HepG2 (cell line): ENCODE measurements around the gene PLIN5. TPM values are rescaled to one million over a fixed set of nuclear protein-coding genes. Genes with fewer than 3 reads are reported as not detected.

Experiments
- ADNP ChIP-seq: sonication (generic); formaldehyde crosslinking; IDR thresholded peaks from 2 replicates; pipeline ENCODE4 v1.4.0; 2020; ENCODE audit warnings: missing genetic modification reagents
- AGO2 ChIP-seq: fragments of 200-400 bp; formaldehyde crosslinking; optimal IDR thresholded peaks from 2 replicates; pipeline ENCODE3; 2017; ENCODE audit warnings: mild to moderate bottlenecking, low read depth, low read length, moderate library complexity
- ATF7-NPFF ChIP-seq: sonication (generic); formaldehyde crosslinking; IDR thresholded peaks from 2 replicates; pipeline ENCODE4 v1.8.1; 2023; ENCODE audit warnings: mild to moderate bottlenecking, low read depth, missing genetic modification reagents, moderate library complexity
- CBX5 ChIP-seq: sonication (generic); formaldehyde crosslinking; IDR thresholded peaks from 2 replicates; pipeline ENCODE4 v1.4.0; 2020; ENCODE audit warnings: missing genetic modification reagents, borderline replicate concordance
- CREM ChIP-seq, 2 experiments: sonication (generic) in 1 of 2; formaldehyde crosslinking in 1 of 2; IDR thresholded peaks; 2 replicates each; pipeline versions ENCODE4 v1.4.0 to v1.6.1; 2016 to 2020; ENCODE audit warnings: antibody characterized with exemption in 1 of 2, mild to moderate bottlenecking in 1 of 2, missing genetic modification reagents in 1 of 2
- FOSL2 ChIP-seq: sonication (generic); formaldehyde crosslinking; IDR thresholded peaks from 2 replicates; pipeline ENCODE4 v1.4.0; 2020; ENCODE audit warnings: missing genetic modification reagents
- HNRNPK ChIP-seq: fragments of 200-400 bp; formaldehyde crosslinking; IDR thresholded peaks from 2 replicates; pipeline ENCODE4 v1.6.1; 2018; ENCODE audit warnings: low read length, low read depth, moderate library complexity, mild to moderate bottlenecking; ENCODE audit not compliant: poor library complexity, severe bottlenecking
- ONECUT2 ChIP-seq: sonication (generic); formaldehyde crosslinking; IDR thresholded peaks from 2 replicates; pipeline ENCODE4 v1.4.0; 2020; ENCODE audit warnings: missing genetic modification reagents
- PRMT3 ChIP-seq: sonication (generic); formaldehyde crosslinking; IDR thresholded peaks from 2 replicates; pipeline ENCODE4 v1.8.1; 2022; ENCODE audit warnings: low read depth, mild to moderate bottlenecking, moderate library complexity, missing genetic modification reagents, borderline replicate concordance
- SAFB2 ChIP-seq: sonication (generic); formaldehyde crosslinking; IDR thresholded peaks from 2 replicates; pipeline ENCODE4 v1.5.1; 2020; ENCODE audit warnings: missing genetic modification reagents, low read depth, mild to moderate bottlenecking, borderline replicate concordance
- SMARCE1 ChIP-seq: fragments of 450-650 bp; IDR thresholded peaks from 2 replicates; pipeline ENCODE4 v1.6.1; 2017; ENCODE audit warnings: borderline replicate concordance
- SP140L ChIP-seq: sonication (generic); formaldehyde crosslinking; IDR thresholded peaks from 2 replicates; pipeline ENCODE4 v1.4.0; 2020; ENCODE audit warnings: missing genetic modification reagents, borderline replicate concordance
- ZBED4 ChIP-seq: sonication (generic); formaldehyde crosslinking; IDR thresholded peaks from 2 replicates; pipeline ENCODE4 v1.4.0; 2020; ENCODE audit warnings: missing genetic modification reagents, borderline replicate concordance
- polyA plus RNA-seq, 8 experiments: library from polyadenylated mRNA; depleted of rRNA in 3 of 8; stranded (reverse) in 7 of 8; unstranded in 1 of 8; fragments of >200 nt; fragmentation: Illumina TruSeq in 4 of 8; extraction: Trizol in 4 of 8; gene quantifications; 2 replicates each; pipeline versions ENCODE4 v1.2.1 to v1.2.3, GENCODE V29; 2011 to 2016; ENCODE audit warnings: low read depth in 4 of 8, missing spikeins in 1 of 8, mixed read lengths in 1 of 8; ENCODE audit not compliant: insufficient read depth in 1 of 8
- total RNA-seq, 5 experiments: library from RNA; depleted of rRNA; stranded (reverse); fragments of >200 nt; fragmentation: Illumina TruSeq; extraction: Trizol; gene quantifications; 2 replicates each; pipeline ENCODE4 v1.2.3, GENCODE V29; 2016; ENCODE audit warnings: low read depth in 1 of 5
- TF ChIP-seq, protein P1 (sequence below), 2 experiments: sonication (generic) in 1 of 2; formaldehyde crosslinking in 1 of 2; IDR thresholded peaks; 2 replicates each; pipeline versions ENCODE4 v1.4.0 to v1.6.1; 2016 to 2020; ENCODE audit warnings: borderline replicate concordance in 1 of 2, low read depth in 1 of 2, mild to moderate bottlenecking in 1 of 2, missing genetic modification reagents in 1 of 2
- TF ChIP-seq, protein P2 (sequence below): sonication (generic); formaldehyde crosslinking; IDR thresholded peaks from 2 replicates; pipeline ENCODE4 v1.4.0; 2020; ENCODE audit warnings: missing genetic modification reagents

The PLIN5 gene
- total and polyA plus RNA-seq, 2 of the 13 experiments (the other 11 are each of a cell fraction or from before 2014, with no cell fraction given) = 1.8 to 4.8 TPM

DNA sequence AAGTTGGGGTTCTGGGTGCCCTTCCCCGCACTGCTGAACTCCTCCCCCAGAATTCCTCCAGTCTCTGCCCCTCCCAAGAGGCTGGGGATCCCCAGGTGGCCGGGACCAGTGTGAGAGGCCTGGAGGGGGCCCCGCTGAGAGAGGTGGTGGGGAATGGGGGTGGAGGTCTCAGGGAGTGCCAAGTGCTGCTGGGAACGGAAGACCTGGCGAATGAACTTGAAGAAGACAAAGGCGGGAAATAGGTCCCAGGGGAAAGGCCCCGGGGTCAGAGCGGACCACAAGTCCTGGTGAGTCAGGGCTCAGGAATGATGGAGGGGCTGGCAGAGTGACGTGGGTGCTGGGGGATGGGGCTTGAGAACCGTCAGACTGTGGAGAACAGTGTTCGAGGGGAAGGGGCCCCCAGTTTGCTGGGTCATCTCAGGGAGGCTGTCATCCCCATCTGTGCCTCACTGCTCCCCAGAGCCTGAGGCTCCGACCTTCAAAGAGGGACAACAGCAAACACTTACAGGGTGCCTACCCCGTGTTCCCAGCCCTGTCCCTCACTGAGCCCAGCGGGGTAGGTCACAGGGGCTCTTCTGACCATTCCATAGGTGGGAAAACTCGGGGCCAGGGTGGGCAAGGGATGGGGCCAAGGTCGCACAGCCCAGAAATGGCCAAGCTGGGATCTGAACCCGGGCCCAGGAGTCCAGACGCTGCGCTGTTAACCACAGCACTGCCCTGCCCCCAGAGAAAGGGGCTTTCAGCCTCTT, 40.4 kb upstream of the PLIN5 start (continued):
- TF ChIP-seq, protein P1, sequence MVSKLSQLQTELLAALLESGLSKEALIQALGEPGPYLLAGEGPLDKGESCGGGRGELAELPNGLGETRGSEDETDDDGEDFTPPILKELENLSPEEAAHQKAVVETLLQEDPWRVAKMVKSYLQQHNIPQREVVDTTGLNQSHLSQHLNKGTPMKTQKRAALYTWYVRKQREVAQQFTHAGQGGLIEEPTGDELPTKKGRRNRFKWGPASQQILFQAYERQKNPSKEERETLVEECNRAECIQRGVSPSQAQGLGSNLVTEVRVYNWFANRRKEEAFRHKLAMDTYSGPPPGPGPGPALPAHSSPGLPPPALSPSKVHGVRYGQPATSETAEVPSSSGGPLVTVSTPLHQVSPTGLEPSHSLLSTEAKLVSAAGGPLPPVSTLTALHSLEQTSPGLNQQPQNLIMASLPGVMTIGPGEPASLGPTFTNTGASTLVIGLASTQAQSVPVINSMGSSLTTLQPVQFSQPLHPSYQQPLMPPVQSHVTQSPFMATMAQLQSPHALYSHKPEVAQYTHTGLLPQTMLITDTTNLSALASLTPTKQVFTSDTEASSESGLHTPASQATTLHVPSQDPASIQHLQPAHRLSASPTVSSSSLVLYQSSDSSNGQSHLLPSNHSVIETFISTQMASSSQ (IDR thresholded peaks at IDR 0.05; ENCODE audit: low read depth) = no peak
- TF ChIP-seq, protein P1 (CRISPR knock-in tag; IDR thresholded peaks at IDR 0.05; ENCODE audit: borderline replicate concordance) = no peak
- TF ChIP-seq FOSL2 (CRISPR knock-in tag) (peak; percentile 92), HNRNPK (no peak), PRMT3 (no peak), SAFB2 (CRISPR knock-in tag) (no peak), ATF7-NPFF (CRISPR knock-in tag) (no peak), CBX5 (CRISPR knock-in tag) (peak; percentile 20; the same call in 1 of the 2 replicates), ZBED4 (no peak), ADNP (CRISPR knock-in tag) (no peak), SP140L (CRISPR knock-in tag) (no peak), ONECUT2 (CRISPR knock-in tag) (no peak), SMARCE1 (no peak), AGO2 (peak; percentile 71), CREM (IDR thresholded peaks at IDR 0.05) (peak; percentile 30; the same call in 1 of the 2 replicates), CREM (CRISPR knock-in tag; IDR thresholded peaks at IDR 0.05) (no peak)
- TF ChIP-seq, protein P2, sequence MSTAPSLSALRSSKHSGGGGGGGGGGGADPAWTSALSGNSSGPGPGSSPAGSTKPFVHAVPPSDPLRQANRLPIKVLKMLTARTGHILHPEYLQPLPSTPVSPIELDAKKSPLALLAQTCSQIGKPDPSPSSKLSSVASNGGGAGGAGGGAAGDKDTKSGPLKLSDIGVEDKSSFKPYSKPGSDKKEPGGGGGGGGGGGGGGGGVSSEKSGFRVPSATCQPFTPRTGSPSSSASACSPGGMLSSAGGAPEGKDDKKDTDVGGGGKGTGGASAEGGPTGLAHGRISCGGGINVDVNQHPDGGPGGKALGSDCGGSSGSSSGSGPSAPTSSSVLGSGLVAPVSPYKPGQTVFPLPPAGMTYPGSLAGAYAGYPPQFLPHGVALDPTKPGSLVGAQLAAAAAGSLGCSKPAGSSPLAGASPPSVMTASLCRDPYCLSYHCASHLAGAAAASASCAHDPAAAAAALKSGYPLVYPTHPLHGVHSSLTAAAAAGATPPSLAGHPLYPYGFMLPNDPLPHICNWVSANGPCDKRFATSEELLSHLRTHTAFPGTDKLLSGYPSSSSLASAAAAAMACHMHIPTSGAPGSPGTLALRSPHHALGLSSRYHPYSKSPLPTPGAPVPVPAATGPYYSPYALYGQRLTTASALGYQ (CRISPR knock-in tag) = no peak
